WTC11 (cell line): Measurements from ENCODE around the gene STX4.

Experiments used
- CBFB ChIP-seq: sonication (generic); formaldehyde crosslinking; IDR thresholded peaks from 2 replicates; pipeline ENCODE4 v1.8.1; 2022; ENCODE audit warnings: mild to moderate bottlenecking, low read depth, missing genetic modification reagents
- CREB1 ChIP-seq: sonication (generic); formaldehyde crosslinking; IDR thresholded peaks from 2 replicates; pipeline ENCODE4 v1.8.0; 2023; ENCODE audit warnings: mild to moderate bottlenecking, missing genetic modification reagents
- CTCF ChIP-seq: fragments of 200-600 bp; IDR thresholded peaks from 2 replicates; pipeline ENCODE4 v1.8.0; 2022; ENCODE audit warnings: antibody characterized with exemption
- FOXP1 ChIP-seq: sonication (generic); formaldehyde crosslinking; IDR thresholded peaks from 2 replicates; pipeline ENCODE4 v1.8.0; 2022; ENCODE audit warnings: missing genetic modification reagents, mild to moderate bottlenecking, moderate library complexity, borderline replicate concordance
- IRF2 ChIP-seq: sonication (generic); formaldehyde crosslinking; IDR thresholded peaks from 2 replicates; pipeline ENCODE4 v1.8.0; 2022; ENCODE audit warnings: low read depth, missing genetic modification reagents, borderline replicate concordance
- JUN ChIP-seq: sonication (generic); formaldehyde crosslinking; IDR thresholded peaks from 2 replicates; pipeline ENCODE4 v1.8.0; 2023; ENCODE audit warnings: mild to moderate bottlenecking, missing genetic modification reagents
- SMAD4 ChIP-seq: sonication (generic); formaldehyde crosslinking; IDR thresholded peaks from 2 replicates; pipeline ENCODE4 v1.8.0; 2022; ENCODE audit warnings: mild to moderate bottlenecking, missing genetic modification reagents
- STAT6 ChIP-seq: sonication (generic); formaldehyde crosslinking; conservative IDR thresholded peaks from 2 replicates; pipeline ENCODE4 v1.8.1; 2023; ENCODE audit warnings: mild to moderate bottlenecking, low read depth, missing genetic modification reagents, moderate library complexity

- TF ChIP-seq FOXP1 (CRISPR knock-in tag) (no peak), JUN (no peak), CTCF (no peak), SMAD4 (CRISPR knock-in tag) (no peak), CBFB (CRISPR knock-in tag) (no peak), IRF2 (no peak), CREB1 (CRISPR knock-in tag) (no peak), STAT6 (CRISPR knock-in tag) (no peak)
Observed at GRCh38 chr16:31086629-31086906, 53.2 kb downstream of the STX4 start.
